HK-2 (cell line): ENCODE results near the gene SERINC2.

ENCODE experiments used
- DNase-seq: peaks from one replicate; pipeline ENCODE4 v3.0.0-alpha.2; 2018; ENCODE audit not compliant: unreplicated experiment

The SERINC2 gene

DNA sequence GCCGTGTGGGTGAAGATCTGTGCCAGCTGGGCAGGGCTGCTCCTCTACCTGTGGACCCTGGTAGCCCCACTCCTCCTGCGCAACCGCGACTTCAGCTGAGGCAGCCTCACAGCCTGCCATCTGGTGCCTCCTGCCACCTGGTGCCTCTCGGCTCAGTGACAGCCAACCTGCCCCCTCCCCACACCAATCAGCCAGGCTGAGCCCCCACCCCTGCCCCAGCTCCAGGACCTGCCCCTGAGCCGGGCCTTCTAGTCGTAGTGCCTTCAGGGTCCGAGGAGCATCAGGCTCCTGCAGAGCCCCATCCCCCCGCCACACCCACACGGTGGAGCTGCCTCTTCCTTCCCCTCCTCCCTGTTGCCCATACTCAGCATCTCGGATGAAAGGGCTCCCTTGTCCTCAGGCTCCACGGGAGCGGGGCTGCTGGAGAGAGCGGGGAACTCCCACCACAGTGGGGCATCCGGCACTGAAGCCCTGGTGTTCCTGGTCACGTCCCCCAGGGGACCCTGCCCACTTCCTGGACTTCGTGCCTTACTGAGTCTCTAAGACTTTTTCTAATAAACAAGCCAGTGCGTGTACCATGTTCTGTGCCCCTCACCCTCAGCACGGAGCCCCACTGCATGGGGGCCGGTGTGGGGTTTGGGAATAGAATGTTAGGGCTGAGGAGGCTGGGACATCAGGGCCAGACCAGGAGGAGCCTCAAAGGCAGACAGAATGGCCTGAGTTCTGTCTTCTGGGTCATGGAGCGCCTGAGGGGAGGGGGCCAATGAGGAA lies 21.3 kb downstream of the SERINC2 start:
- no peak for DNase-seq

GRCh38 chr1:31434979-31435378 lies 22.0 kb downstream of the SERINC2 start:
- DNase-seq = no peak

DNA sequence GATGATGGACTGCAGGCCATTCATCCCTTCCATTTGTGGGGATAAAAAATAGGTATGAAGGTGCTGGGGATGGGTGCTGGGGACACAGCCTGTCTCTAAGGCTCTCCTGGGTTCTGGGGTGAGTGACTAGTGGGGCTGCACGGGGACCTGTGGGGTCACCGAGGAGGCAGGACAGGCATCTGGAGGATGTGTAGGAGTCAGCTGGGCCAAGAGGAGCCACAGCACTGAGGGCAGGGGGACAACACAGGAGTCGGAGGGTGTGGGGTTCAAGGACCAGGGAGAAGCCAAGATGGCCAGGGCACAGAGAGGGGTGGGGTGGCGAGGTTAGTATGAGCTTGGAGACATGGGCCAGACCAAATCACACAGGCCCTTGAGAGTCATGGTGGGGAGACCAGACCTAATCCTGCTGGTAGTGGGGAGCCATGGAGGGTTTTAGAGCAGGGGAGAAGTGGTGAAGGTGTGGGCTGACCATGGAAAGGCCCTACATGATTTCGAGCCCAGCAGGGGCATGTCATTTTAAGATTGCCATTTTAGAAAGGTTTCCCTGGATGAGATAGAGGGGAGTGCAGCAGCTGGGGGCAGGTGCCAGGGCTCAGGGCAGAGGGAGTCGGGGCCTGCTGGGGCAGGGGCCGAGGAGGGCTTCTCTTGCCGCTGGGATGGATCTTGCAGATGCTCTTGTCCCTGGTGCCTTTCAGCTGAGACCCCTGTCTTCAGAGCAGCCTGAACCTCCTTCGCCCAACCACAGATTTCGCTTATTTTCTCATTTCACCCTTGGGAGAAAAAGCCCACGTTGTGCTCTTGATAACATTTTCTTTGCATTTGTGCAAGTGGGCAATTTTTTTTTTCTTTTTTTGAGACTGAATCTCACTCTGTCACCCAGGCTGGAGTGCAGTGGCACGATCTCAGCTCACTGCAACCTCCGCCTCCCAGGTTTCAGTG lies 22.7 kb downstream of the SERINC2 start:
- DNase-seq = no peak

DNA sequence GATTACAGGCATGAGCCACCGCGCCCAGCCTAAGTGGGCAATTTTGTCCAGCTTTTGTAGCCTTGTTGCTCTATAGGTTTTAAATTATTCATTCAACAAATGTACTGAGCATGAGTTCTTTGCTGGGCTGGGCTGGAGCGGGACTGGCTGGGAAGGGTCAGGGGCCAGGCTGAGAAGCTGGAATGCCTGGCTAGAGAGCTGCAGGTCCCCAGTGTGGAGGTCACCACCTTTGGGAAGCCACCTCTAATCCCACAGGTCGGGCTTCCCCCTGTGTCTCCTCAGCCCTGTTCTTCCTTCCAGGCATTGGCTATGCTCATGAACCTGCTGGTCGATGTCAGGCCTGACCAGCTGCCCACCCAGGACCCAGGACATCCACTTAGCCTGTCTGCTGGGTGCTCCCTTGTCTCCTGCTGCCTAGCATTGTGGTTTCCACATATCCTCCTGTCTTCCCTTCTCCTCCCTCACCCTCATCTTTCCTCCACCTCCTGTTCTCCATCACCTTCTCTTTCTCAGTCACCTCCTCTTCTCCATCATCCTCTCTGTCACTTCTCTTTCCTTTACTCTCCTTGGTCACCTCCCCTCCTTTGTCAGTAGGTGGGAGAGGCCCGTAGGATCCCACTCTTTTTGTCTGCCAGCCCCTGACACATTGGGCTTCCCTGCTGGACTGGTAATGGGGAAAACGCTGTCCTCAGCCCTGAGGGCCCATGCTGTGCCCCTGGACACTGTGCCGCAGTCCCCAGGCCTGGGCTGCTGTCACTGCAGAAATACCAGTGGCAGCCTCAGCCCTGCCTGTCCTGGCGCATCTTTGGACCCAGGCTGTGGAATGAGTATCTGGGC lies 23.8 kb downstream of the SERINC2 start:
- DNase-seq = no peak

DNA sequence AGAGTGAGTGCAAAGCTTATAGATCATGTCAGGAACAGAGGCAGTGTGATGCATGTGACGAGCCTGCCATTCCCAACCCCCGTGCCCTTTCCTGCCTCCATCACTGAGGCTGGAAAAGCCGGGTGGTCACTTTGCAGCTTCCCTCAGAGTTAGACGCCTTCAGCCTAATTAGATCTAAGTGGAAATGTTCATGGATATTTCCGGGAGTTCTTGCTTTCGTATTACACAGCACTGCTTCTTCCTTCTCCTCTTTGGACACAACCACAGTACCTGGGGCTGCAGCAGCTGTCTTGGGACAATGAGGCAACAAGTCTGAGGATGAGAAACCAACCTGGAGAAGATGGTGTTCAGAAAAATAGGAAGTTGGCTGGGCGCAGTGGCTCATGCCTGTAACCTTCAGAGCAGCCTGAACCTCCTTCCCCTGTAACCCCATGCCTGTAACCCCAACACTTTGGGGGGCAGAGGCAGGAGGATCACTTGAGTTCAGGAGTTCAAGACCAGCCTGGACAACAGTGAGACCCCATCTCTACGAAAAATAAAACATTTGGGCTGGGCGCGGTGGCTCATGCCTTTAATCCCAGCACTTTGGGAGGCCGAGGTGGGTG lies 24.5 kb downstream of the SERINC2 start:
- DNase-seq = no peak

DNA sequence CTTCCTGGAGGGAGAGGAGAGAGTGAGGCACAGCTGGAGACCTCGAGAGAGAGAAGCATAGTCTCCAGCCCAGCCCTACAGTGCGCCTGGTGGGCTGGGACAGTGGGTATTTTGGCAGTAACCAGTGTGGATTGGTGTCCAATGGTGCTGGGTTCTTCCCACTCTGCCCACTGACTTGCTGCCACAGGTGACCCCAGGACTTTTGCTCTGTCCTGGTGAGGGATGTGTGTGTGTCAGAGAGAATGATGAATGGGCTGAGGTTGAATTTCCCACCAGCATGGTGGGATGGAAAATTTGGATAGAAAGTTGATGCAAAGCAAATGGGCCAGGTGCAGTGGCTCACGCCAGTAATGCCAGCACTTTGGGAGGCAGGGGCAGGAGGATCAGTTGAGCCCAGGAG lies 26.3 kb downstream of the SERINC2 start:
- no peak for DNase-seq

- no peak for DNase-seq
These were observed 28.1 kb downstream of the SERINC2 start for GRCh38 chr1:31441073-31441472.

GRCh38 chr1:31441558-31441957 lies 28.5 kb downstream of the SERINC2 start:
- no peak for DNase-seq

DNA sequence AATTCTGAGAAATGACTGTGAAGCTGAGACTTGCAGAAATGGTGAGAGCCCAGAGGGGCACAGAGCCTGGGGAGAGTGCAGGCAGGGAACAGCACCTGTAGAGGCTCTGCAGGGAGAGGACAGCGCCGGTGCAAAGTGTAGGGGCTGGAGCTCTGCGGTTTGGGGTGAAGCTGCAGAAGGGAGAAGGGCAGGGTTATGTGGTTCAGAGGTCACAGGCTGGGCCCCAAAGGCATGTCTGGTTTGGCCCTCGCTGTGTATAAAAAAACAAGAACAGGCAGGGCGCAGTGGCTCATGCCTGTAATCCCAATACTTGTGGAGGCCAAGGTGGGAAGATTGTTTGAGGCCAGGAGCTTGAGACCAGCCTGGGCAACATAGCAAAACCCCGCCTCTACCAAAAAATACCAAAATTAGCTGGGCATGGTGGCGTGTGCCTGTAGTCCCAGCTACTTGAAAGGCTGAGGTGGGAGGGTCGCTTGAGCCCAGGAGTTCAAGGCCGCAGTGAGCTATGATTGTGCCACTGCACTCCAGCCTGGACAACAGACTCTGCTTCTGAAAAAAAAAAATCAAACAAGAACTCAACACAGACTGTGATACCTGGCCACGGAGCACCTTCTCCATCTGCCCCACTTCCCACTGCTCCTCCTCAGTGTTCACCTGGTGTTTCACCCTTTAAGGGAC lies 29.1 kb downstream of the SERINC2 start:
- DNase-seq = no peak

GRCh38 chr1:31442648-31442994 lies 29.6 kb downstream of the SERINC2 start:
- no peak for DNase-seq

GRCh38 chr1:31443673-31444072 lies 30.7 kb downstream of the SERINC2 start:
- DNase-seq = no peak

- peak; percentile 46 for DNase-seq
These were observed 31.9 kb downstream of the SERINC2 start for GRCh38 chr1:31444725-31445448.

DNA sequence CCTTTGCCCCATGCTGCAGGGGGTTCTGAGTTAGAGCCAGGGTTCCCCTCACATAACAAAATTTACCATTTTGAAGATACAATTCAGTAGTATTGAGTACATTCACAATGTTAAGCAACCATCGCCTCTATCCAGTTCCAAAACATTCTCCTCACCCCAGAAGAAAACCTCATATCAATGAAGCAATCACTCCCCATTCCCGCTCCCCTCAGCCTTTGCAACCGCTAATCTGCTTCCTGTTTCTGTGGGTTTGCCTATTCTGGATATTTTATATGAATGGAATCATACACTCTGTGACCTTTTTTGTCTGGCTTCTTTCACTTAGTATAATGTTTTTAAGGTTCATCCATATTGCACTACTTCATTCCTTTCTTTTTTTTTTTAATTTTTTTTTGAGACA lies 32.9 kb downstream of the SERINC2 start:
- no peak for DNase-seq

GRCh38 chr1:31447210-31447609 lies 34.2 kb downstream of the SERINC2 start:
- DNase-seq = no peak

DNA sequence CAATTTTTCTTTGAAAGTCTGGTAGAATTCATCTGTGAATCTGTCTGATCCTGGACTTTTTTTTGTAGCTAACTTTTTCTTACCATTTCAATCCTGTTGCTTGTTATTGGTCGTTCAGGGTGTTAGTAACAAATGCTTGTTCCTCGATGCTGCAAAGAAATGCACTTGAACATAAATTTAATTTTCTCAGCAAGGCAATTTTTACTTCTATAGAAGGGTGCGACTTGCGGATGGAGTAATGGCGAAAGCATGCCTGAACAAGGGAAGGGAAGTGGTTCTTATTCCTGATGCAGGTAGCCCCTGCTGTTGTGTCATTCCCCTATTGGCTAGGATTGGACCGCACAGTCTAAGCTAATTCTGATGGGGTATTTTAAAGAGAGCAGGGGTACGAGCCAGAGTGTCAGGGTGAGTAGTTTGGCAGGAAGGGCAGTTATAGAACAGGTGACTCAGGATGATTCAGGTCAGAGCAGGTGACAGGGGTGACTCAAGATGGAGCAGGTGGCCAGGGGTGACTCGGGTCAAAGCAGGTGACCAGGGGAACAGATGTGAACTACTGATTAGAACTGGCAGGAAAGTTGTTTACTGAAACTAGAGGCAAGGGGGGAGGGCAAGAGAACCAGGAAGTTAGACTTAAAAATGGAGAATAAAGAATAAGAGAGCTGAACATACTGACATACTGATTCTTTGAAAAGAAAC lies 40.5 kb downstream of the SERINC2 start:
- no peak for DNase-seq

DNA sequence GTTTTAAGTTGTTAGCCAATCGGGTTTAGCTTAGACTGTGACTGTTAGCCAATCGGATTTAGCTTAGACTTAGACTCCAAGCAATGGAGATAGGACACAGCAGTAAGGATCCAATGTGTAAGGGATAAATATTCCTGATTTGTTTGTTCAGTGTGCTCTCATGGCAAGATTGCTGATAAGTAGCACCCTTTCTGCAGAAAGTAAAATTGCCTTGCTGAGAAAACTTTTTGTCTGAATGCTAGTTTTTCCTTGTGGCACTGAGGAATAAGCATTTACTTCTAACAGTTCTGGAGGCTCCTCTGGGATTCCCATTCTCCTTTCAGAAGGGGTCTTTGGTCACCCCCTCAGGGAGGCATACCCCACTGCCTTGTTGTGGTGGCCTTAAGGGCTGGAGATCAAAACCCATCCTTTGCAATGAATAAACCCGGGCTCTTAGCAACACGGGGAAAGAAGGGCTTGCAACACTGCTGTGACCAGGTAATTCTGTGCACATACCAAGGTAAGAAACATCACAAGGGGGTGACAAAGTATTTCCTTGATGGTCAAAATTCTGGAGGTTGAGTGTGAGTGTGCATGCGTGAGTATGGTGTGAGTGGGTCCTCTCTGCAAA lies 45.4 kb downstream of the SERINC2 start:
- DNase-seq = no peak

- no peak for DNase-seq
These were observed 47.0 kb downstream of the SERINC2 start for GRCh38 chr1:31460027-31460426.

DNA sequence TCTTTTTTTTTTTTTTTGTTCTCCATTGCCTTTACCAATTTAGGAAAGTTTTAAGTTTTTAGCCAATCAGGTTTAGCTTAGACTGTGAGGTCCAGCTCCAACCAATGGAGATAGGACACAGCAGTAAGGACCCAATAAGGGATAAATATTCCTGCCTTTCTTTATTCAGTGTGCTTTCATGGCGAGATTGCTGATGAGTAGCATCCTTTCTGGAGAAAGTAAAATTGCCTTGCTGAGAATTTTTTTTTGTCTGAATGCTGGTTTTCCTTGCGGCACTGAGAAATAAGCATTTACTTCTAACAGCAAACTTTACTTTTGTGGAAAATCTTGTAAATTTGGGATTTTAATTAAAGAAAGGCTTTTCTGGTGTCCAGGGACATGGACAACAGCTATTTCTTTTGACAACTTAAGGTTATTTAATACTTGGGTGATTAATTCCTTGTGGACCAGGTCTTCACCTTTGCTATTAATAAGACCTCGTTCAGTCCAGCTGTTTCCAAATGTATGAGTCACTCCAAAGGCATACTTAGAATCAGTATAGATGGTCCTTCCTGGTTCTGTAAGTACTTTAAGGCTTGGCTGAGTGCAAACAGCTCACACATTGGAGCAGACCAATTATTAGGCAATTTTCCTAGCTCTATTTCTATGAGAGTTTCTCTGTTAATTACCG lies 54.1 kb downstream of the SERINC2 start:
- DNase-seq = no peak

GRCh38 chr1:31470794-31471315 lies 57.8 kb downstream of the SERINC2 start:
- DNase-seq = no peak
